Measurements from ENCODE around the gene CHRNB1. TPM values are rescaled to one million over a fixed set of nuclear protein-coding genes. Genes with fewer than 3 reads are reported as not detected.

Gene CHRNB1
- total and polyA plus RNA-seq, 10 of the 15 experiments (the other 5 are each of a cell fraction or from before 2014, with no cell fraction given), result 5.8 to 14.8 (median 11.3) TPM

DNA sequence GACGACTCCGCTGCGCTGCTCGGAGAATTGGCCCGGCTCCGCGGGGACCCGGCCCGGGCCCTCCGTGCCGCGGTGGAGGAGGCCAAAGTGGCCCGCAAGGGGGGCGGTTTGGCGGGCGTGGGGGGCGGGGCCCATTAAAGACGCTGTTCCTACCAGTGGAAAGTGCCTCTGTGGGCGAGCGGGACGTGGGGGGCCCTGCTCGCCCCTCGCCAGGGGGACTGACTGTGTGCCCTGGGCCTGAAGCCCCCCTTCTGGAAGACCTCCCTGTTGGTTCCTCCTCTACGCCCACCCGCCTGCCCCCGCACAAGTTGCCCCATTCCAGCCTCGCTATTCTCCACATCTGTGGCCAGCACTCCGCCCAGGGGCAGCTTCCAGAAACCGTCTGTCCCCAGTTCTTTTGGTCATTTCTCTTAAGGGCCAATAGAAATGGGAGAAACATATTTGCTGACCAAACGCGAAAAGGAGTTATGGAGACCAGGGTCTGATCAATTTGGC lies 7.4 kb upstream of the CHRNB1 start:
- peaks cover 29% of the 10 kb centered on the region for H3K4me1 ChIP-seq (ENCODE audit: control insufficient read depth, insufficient read depth, low read length)
- no peak for FAIRE-seq

More for the DNA sequence above, 7.4 kb upstream of the CHRNB1 start:
- Histone ChIP-seq H3K9ac (ENCODE audit: control insufficient read depth, insufficient read depth, low read length) (no peak overlapping the region), H3K27me3 (replicated peaks in 1 of 2; ENCODE audit: control insufficient read depth in 2 of 2, insufficient read depth in 2 of 2, low read length in 1 of 2) (peaks cover 0 to 4% of the 10 kb centered on the region in 2 experiments; a peak in 2 of 4 replicates), H3K4me2 (ENCODE audit: control insufficient read depth, insufficient read depth) (peak overlapping the region; percentile 85), H2AFZ (ENCODE audit: control insufficient read depth, low read depth, low read length) (no peak overlapping the region), H3K4me3 (peak overlapping the region; percentile 33; the same call in 1 of the 2 replicates), H3K27ac (ENCODE audit: control insufficient read depth, insufficient read depth) (no peak overlapping the region), H3K9me3 (replicated peaks; ENCODE audit: control insufficient read depth, insufficient read depth, low read length) (no peaks in the 10 kb centered on the region), H3K79me2 (ENCODE audit: control insufficient read depth, insufficient read depth, low read length) (peaks cover 6% of the 10 kb centered on the region), H3K36me3 (ENCODE audit: control insufficient read depth in 2 of 2, insufficient read depth in 2 of 2, low read length in 1 of 2) (no peaks in the 10 kb centered on the region), H4K20me1 (ENCODE audit: control insufficient read depth, insufficient read depth) (no peaks in the 10 kb centered on the region)
- BruUV-seq (replicated peaks), result no TSS peak
- ChIA-PET CTCF (interaction anchor here (0.7 to 3.4 kb wide), 18 partner anchors 9 to 973 kb away, joined by 3 to 58 read pairs (median 6); partner anchors contain the start of genes ACAP1, CD68, CHRNB1 and POLR2A), RAD21 (ENCODE audit: unreplicated experiment) (interaction anchor here (0.8 to 3.0 kb wide), 11 partner anchors 34 to 250 kb away, joined by 3 to 21 read pairs (median 5); partner anchors contain the start of genes CD68, MPDU1, POLR2A and TMEM256), SMC1A (ENCODE audit: uncharacterized antibody, unreplicated experiment) (interaction anchor here (1.3 to 3.4 kb wide), 3 partner anchors 82 to 124 kb away, joined by 5 to 35 read pairs (median 5); partner anchors contain the start of gene TNFSF13), POLR2A (interaction anchor here (1.3 to 8.2 kb wide), 6 partner anchors 8 to 81 kb away, joined by 3 to 63 read pairs (median 10); partner anchors contain the start of genes CHRNB1, POLR2A and ZBTB4)
- no peak for ATAC-seq
- 70% methylated on average over 30 of the region's 31 CpGs for WGBS (ENCODE audit: insufficient coverage, insufficient replicate concordance, low lambda C conversion rate, missing lambda C conversion rate)
- in situ Hi-C loops (cut with MboI), result no loop called here
- TF ChIP-seq ZNF207 (IDR thresholded peaks at IDR 0.05; ENCODE audit: borderline replicate concordance), result no peak
- TF ChIP-seq IKZF1 (conservative IDR thresholded peaks at IDR 0.05), result no peak
- TF ChIP-seq, protein P1, sequence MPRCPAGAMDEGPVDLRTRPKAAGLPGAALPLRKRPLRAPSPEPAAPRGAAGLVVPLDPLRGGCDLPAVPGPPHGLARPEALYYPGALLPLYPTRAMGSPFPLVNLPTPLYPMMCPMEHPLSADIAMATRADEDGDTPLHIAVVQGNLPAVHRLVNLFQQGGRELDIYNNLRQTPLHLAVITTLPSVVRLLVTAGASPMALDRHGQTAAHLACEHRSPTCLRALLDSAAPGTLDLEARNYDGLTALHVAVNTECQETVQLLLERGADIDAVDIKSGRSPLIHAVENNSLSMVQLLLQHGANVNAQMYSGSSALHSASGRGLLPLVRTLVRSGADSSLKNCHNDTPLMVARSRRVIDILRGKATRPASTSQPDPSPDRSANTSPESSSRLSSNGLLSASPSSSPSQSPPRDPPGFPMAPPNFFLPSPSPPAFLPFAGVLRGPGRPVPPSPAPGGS (IDR thresholded peaks at IDR 0.05; ENCODE audit: borderline replicate concordance, insufficient read depth, low read depth, low read length, poor library complexity, severe bottlenecking), result no peak
- intact Hi-C loops (cut with micrococcal nuclease; ENCODE audit: unreplicated experiment), result loop anchor here (5.0 to 10.0 kb wide), 4 partner anchors 35 to 393 kb away; partner anchors contain the start of genes KCTD11, SENP3, SLC16A11 and TMEM256
- DNase-seq (ENCODE audit: low read depth, low spot score), result no peak

Measured in GM12878 (cell line).